Muscle of arm (tissue), 12 donors: ENCODE results near the gene PMM2. TPM values are rescaled to one million over a fixed set of nuclear protein-coding genes. Genes with fewer than 3 reads are reported as not detected.

Experiments used
- DNase-seq: peaks from one replicate; pipeline ENCODE4 v3.0.0-alpha.2; 2013
- polyA plus RNA-seq, 12 donors: library from polyadenylated mRNA; unstranded; fragments of 120-200 nt; gene quantifications; one replicate each; pipeline ENCODE4 v1.2.1, GENCODE V29; 2013; ENCODE audit not compliant: insufficient read length in 12 of 12

Gene PMM2
- polyA plus RNA-seq, 12 donors = 14.4 to 36.8 (median 20.4) TPM; not detected in 1

DNA sequence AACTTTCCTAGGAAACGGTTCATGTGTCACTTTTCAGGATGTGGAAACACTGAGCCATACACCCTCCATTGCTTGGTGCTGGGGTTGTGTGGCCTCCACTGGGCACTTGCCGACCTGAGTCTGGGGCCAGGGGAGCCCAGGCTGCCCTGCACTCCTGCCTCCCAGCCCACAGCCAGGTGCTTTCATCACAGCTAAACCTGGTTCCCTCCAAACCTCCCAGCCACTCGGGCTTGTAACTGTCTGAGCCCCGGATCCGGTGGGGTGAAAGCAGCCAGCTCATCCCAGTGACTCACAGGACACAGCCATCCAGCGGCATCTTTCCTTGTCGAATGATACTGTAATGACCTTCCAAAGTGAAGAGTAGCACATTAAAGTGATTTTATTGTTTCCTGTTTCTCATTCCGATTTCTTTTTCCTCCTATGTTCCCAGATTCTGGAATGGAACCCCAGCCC lies 51.3 kb downstream of the PMM2 start:
- DNase-seq = no peak

DNA sequence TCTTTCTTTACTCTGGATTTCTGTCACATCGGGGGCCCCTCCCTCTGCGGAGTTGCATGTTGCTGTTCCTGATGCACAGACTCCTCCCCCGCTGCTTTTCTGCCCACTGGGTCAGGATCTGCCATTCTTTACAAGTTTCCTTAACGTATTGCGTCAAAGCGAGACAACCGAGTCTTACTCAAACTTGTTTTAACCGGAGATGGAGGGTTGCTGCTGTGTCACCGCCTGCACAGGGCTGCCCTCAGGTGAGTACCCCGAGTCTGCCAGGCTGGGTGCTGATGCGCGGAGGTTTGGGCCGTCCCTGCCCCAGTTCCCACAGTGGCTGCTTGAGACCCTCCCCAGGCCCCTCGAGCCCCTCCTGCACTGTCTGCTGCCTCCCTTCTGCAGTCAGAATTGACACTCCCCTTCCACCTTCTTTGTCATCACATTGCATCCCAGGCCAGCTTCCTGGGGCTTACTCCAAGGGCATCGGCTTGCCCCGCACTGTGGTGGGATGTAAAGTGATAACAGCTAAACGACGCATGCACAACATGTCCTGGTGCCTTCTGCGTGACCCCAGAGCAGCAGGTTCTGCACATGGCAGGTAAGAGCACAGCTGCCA lies 51.9 kb downstream of the PMM2 start:
- no peak for DNase-seq

DNA sequence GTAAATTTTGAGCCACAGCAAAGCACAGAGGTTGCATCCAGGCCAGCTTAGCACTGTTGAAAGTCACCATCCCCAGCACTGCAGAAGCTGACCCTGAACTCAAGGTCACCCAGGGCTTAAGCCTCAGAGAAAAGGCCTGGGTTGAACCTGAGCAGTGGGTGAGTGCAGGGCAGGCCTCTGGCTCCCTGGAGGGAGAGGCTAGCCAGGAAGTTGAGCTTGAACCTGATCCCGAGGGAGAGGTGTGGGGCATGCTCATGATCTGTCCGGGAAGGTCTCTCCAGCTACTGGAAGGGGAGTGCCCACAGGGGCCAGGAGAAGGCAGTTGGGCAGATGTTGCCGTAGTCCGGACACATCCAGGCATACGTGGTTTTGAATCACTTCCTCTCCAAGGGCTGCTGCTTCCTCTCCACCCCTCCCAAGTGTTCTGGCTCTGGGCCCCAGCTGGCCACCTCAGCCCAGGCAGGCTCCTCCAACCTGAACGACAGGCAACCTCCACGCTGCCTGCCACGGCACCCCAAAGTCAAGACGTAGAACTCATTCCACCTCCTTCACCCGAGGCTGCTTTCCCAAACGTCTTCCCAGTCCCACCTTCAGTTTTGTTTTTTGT lies 52.7 kb downstream of the PMM2 start:
- DNase-seq = no peak

DNA sequence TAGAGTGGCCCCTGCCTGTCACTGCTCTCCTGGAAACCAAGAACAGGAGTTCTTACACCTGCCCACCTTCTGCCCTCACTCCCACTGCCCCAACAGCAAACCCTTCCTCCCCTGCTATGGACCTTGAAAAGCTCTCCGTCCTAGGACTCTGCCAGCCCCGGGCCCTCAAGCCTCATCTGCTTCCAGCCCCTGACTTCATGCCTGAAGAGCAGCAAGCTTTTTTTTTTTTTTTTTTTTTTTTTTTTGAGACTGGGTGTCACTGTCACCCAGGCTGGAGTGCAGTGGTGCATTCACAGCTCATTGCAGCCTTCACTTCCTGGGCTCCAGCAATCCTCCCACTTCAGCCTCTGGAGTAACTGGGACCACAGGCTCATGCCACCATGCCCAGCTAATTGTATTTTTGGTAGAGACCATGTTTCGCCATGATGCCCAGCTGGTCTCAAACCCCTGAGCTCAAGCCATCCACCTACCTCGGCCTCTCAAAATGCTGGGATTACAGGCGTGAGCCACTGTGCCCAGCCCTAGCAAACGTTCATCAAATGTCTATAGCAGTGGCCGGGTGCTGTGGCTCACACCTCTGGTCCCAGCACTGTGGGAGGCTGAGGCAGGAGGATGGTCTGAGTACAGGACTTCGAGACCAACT lies 54.2 kb downstream of the PMM2 start:
- no peak for DNase-seq

DNA sequence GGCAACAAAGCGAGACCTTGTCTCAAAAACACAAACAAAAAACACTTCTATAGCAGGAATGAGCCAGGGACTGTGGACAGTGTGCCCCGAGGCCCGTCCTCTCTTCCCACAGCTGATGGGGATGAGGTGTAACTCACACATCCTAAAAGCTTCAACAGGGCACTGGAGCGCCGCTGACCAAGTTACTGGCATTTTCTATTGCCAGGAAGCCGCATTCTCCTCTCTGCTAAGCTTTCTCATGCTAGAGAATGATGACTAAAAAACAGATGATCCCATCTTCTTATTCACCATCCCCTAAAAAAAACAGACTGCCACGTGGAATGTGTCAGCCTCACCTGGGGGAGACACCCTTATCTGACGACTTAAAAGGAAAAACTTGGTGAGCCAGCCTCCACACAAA lies 54.9 kb downstream of the PMM2 start:
- no peak for DNase-seq

DNA sequence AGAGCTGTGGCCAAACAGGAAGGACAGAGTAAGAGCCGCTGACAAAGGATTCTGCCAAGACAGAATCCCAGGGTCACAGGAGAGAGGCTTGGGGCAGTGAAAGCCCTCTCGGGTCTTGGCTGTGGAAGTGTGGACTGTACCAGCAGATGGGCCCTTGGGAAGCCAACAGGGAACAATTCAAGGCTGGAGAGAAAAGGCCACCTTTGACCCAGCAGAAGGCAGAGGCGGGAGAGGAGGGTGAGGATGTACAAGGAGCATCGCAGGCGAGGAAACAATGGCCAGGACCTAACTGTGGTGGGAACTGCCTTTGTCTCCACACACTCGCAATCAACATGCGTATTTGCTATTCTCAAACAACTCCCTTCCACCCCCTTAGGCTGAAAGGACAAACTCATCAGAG lies 55.5 kb downstream of the PMM2 start:
- no peak for DNase-seq

DNA sequence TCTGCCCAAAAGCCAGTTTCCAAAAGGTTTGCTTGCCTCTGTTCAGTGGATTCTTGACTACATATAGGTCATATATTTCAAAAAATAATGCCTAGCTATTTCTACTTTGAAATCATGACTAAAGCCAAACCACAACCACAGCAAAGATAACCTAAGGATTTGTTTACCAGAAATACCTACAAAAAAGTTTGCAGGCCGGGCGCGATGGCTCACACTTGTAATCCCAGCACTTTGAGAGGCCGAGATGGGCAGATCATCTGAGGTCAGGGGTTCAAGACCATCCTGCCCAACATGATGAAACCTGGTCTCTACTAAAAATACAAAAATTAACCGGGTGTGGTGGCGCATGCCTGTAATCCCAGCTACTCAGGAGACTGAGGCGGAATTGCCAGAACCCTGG lies 56.0 kb downstream of the PMM2 start:
- no peak for DNase-seq

DNA sequence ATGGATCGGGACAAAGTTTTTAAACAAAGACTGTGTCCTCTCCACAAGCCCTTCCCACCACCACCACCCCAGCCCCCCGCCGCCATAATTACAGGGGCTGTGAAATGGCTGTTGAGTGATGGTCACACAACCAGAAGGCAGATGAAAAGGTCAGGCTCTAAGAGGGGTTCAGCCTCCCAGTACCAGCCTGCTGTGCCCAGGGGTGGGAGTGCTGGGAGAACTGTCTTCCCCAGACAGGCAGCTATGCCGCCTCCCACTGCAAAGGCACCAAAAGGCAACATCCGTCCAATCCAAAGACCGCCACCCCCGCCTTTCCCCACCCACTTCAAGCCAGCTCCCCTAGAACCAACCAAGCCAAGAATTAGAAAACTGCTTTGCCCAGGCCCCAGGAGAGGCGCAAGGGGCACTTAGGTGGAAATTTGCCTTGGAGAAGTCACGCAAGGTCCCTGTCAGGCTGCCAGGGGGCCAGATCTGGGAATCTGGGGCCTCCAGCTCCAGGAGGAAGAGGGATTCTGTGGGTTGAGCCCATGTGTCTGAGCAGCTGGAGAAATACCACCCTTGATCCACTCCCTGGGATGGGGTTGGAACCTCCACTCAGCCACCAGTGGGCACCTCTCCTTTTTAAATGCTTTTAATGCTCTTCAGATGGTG lies 56.8 kb downstream of the PMM2 start:
- DNase-seq = no peak

DNA sequence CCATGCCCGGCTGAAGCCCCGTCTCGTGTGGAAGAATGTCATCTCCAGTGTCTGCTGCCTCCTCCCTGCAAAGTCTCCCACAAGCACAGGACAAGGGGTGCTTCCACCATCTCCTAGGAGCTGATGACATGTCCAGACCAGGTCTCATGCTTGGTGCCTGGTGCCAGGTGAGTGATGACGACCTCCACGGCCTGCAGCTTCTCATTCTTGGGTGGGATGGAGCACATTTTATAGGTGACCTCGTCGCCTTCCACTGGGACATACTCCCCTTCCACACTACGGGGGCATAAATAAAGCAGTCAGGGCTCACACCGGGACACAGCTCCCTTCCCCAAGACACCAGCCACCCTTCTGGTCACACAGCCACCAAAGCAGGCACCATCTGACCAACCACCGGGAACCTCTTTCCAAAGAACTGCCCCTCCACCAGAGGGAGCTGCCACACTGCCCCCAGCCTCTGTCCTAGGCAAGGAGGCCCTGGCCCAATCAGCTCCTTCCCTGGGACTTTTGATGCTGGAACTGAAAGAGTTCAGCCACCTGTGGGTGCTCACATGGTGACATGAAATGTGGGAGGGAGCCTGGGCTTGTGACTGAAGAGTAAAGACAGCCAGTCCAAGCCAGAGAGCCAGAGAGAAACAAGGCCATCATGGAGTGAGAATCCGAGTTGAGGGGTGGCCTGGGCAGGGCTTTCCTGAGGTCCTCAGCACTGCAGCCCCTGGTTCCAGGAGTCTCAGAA lies 57.6 kb downstream of the PMM2 start:
- DNase-seq = no peak

DNA sequence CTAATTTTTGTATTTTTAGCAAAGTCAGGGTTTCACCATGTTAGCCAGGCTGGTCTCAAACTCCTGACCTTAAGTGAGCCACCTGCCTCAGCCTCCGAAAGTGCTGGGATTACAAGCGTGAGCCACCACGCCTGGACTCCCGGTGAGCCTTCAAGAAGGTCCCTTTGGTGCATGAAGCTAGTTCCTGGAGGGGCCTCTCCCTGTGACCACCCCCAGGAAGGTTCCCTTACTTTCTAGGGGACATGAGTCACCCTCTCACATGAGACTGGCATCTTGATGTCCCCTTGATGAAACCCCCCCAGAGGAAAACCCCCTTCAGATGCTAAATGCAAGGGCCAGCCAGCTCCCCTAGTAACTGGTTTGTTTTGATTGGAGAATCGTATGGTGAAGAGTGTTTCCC lies 58.3 kb downstream of the PMM2 start:
- DNase-seq = no peak

DNA sequence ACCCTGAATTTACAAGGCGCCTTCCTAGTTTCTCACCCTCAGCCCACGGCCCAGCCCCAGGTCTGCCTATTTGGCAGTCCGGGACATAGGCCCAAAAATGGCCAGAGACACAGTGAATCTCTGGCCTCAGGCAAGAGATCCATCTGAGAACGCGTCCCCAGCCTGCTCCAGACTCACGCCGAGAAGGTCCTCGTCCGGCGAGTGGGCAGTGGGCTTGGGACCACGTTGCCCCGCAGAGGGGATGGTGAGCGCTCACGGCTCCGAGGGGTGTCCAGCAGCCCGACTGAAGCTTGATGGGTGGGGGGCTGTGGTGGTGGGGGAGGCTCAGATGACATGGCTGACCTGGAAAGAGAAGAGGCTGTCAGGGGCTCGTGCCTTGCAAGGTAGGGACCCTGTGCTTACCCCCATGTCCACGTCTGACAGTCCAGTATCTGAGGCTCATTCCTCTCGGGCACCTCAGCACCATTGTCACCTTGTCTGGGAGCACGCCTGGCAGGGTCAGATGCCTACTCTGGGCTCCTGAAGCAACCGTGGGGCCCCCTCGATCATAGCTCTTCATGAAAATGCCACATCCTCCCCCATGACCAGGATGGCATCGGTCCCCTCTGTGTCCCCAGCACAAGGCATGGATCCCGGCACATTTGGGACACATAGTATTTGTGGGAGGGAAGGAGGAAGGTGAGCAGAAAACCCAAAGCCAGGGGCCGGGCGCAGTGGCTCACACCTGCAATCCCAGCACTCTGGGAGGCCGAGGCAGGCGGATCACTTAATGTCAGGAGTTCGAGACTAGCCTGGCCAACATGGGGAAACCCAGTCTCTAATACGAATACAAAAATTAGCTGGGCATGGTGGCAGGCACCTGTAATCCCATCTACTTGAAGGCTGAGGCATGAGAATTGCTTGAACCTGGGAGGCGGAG lies 61.6 kb downstream of the PMM2 start:
- no peak for DNase-seq

DNA sequence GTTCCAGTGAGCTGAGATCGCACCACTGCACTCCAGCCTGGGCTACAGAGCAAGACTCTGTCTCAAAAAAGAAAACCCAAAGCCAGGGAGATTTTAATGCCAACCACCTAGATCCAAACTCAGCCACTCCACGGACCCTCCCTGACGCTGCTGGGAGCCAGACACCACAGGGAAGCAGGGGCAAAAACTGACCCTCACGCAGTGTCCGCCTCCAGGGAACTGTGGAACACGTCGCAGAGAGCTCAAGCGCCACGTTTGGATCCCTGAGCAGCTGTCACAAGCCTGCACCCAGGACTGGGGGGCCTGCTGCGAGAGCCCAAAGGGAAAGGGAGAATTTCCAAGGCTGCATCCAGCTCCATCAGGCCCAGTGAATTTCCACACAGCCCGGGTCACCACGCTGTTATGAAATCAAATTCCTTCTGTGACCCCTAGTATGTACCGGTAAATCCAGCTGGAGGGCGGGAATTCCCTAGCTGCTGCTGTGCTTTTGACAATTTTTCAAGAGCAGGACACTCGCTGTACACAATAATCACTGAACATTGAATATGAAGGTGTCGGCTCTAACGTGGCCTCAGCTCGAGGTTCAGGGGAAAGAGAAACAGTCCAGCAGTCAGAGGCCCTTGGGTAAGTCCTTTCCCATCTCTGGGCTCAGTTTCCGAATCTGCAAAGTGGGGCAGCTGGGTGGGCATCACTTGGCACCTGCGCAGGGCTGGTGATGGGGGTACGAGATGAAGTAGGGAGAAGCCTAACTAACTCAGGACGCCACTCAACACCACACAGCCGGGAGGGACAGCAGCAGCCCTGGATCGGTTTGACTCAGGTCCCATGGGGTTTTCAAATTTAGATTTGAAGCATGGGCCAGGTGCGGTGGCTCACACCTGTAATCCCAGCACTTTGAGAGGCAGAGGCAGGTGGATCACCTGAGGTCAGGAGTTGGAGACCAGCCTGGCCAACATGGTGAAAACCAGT lies 62.6 kb downstream of the PMM2 start:
- DNase-seq = no peak

DNA sequence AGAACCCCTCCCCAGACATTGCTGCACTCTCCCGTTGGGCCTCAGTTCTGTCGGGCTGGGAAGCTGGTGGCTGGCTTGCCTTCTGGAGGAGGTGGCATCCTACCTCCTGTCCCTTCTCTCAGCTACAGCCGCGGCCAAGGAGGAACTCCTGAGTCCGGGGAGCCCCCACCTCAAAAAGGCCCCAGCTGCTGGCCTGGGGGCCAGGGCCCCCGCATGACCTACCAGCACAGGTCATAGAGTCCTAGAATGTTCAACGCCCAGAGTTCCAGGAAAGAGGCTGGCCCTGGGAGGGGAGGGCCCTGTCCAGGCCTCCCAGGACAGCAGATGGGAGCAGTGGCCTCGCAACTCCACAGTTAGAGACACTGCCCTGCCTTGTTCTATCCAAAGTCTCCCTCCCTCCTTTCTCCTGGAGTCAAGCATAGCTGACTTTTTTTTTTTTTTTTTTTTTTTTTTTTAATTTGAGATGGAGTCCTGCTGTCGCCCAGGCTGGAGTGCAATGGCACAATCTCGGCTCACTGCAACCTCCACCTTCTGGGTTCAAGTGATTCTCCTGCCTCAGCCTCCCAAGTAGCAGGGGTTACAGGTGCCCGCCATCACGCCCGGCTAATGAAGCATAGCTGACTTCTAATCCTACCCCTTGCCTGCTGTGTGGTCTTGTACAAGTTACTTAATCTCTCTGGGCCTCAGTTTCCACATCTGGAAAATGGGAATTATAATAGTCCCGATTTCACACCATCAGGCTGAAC lies 64.1 kb downstream of the PMM2 start:
- DNase-seq = no peak

DNA sequence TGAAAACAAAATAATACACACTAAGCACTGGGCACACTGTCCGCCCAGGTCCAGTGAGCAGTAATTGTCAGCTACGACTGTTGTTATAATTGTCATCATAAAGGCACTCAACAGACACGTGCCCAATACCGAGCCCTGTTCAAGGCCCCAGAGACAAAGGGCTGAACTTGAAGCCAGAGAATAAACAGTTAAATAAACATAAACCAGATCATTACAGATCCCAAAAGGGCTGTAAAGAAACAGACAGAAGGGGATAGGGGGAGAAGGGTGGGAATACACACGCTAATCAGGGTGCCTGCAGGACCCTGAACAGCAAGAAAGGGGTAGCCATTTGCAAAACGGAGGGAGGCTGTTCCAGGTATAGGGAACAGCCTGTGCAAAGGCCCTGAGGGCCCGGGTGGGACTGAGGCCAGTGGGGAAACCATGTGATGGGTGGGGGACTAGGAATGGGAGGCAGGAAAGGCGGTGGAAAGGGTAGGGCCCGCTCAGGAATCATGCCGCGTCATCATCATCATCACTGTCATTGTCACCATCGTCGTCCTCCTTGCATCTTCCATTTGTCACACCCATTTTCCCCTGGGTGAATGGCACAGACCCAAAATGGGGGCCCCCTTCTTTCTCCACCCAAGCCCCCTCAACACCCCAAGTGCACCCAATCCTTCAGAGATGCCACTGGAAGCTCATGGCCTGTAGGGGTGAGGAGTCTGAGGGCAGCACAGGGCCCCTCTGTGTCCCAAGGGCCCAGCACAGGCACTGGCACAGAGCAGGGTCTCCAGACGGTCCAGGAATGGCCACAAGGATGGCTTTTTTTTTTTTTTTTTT lies 64.9 kb downstream of the PMM2 start:
- no peak for DNase-seq

DNA sequence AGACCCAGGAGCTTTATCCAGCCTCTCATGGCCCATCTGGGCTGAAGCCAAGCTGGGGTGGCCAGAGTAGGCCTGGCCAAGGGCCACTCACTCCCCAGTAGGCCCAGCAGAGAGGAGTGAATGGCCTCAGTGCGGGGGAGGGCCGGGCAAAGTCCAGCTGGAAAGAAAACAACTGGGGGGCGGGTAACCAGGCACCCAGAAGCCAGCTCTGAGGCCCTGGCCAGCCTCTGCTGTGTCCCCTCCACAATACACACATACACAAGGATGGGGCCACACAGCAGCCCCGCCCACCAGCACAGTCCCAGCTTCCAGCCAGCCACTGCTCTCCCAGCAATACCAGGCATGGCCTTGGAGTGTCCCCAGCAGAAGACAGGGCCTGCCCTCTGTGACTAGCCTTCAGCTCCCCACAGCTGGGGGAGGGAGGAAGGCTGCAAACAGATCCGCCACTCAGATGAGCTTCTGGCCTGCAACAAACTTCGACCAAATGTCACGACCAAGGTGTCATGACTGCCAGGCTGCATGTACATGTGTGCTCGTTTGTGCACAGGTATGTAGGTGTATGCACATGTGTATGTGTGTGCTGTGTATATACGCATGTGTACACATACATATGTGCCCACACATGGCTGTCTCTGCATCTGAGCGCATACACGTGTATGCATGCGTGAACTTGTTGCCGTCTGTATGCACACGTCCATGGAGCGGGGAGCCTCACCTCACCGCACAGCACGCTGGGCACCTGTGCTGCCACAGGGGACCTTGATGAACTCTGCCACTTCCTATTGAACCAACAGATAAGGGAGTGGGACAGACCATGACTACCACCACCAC lies 66.2 kb downstream of the PMM2 start:
- no peak for DNase-seq

DNA sequence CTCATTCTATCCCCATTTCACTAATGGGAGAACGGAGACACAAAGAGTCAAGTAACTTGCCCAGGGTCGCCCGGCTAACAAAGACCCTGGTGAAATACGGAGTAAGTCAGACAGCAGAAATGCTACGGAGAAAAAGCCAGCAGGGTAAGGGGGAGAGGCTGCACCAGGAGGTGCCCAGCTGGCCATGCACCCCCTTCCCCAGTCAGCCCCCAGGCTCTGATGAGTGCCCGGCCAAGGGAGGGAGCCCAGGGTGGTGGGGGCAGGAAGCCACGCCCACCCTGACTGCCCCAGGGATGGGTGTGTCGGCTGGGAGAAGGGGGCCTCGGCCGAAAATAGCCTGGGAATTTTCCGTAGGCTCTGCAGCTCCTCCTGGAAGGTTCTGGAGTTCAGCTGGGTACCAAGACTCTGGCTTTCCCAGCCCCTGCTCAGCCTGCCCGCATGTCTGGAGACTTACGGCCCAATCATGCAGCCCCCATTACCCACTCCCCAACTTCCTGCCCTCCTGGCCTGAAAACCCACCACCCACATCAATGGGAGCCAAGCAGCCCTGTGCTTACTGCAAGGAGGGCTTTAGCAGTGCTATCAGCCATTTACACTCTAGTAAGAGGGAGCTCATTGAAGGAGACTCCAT lies 67.0 kb downstream of the PMM2 start:
- no peak for DNase-seq
